Tibial nerve (tissue), 4 donors: Measurements from ENCODE around the gene TEX22. TPM values are rescaled to one million over a fixed set of nuclear protein-coding genes. Genes with fewer than 3 reads are reported as not detected.

ENCODE experiments used
- DNase-seq, 2 donors: peaks; one replicate each; pipeline ENCODE4 v3.0.0-alpha.2; 2019; ENCODE audit warnings: low spot score in 2 of 2
- H3K27ac ChIP-seq, 4 donors: fragments of 200-600 bp; sonication (generic) in 3 of 4; one replicate each; pipeline ENCODE4 v1.5.1; 2017 to 2019; ENCODE audit warnings: mild to moderate bottlenecking in 1 of 4
- H3K27me3 ChIP-seq, 2 donors: fragments of 200-600 bp; sonication (generic) in 1 of 2; one replicate each; pipeline versions ENCODE4 v1.5.1 to v1.6.0; 2017 to 2019
- H3K36me3 ChIP-seq, 3 donors: fragments of 200-600 bp; sonication (generic); one replicate each; pipeline ENCODE4 v1.5.1; 2018 to 2019
- H3K4me1 ChIP-seq, 4 donors: fragments of 200-600 bp; sonication (generic) in 3 of 4; one replicate each; pipeline ENCODE4 v1.5.1; 2017 to 2019
- H3K4me3 ChIP-seq, 4 donors: fragments of 200-600 bp; sonication (generic) in 3 of 4; one replicate each; pipeline ENCODE4 v1.5.1; 2017 to 2019; ENCODE audit warnings: mild to moderate bottlenecking in 1 of 4, moderate library complexity in 1 of 4
- H3K9me3 ChIP-seq, 4 donors: fragments of 200-600 bp; sonication (generic) in 3 of 4; one replicate each; pipeline ENCODE4 v1.5.1; 2017 to 2019
- EP300 ChIP-seq, 2 donors: sonication (generic); formaldehyde crosslinking; IDR thresholded peaks; one replicate each; pipeline ENCODE4 v1.6.1; 2017; ENCODE audit warnings: antibody characterized with exemption in 2 of 2, mild to moderate bottlenecking in 1 of 2
- POLR2A ChIP-seq, 2 donors: fragments of 450-650 bp; IDR thresholded peaks; one replicate each; pipeline ENCODE4 v1.6.1; 2017; ENCODE audit warnings: antibody characterized with exemption in 2 of 2, mild to moderate bottlenecking in 2 of 2, moderate library complexity in 2 of 2
- WGBS, 2 donors: methylation state at CpG; one replicate each; pipeline ENCODE4 v1.1.5; 2018; 5-methylcytosine and 5-hydroxymethylcytosine counted together
- total RNA-seq, 4 donors: library from RNA; depleted of rRNA; stranded (reverse); fragments of >200 nt; gene quantifications; one replicate each; pipeline ENCODE4 v1.1.0, GENCODE V29; 2016
- TF ChIP-seq, protein P1 (sequence below), 5 experiments: fragments of 200-600 bp in 3 of 5; fragments of 450-650 bp in 2 of 5; sonication (generic) in 3 of 5; IDR thresholded peaks; one replicate each; pipeline ENCODE4 v1.5.1; 2016 to 2019; ENCODE audit warnings: antibody characterized with exemption in 5 of 5, mild to moderate bottlenecking in 3 of 5, moderate library complexity in 2 of 5

TEX22 gene
- total RNA-seq, 4 donors from 2014 or later: 0.84 to 1.3 (median 1.0) TPM

DNA sequence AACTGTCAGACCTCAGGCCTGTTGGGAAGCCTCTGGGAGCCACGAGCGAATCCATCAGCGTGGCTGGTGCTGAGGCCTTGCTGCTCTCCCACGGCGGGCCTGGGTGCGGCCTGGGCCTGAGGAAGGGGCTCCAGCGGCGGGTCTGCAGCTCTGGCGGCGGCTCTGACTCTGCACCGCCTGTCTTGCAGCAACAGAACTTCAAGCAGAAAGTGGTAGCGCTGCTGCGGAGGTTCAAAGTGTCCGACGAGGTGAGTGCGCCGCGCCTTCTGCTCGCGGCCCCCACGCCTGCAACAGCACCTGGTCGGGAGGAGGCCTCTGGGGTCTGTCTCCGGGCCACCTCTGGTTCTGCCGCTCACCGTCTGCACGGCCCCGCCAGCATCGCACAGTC lies 28.7 kb upstream of the TEX22 start:
- 92 to 93% methylated on average over 25 to 27 of the region's 28 CpGs for WGBS, 2 donors
- no peak for TF ChIP-seq EP300 (IDR thresholded peaks at IDR 0.05)
- TF ChIP-seq, protein P1, sequence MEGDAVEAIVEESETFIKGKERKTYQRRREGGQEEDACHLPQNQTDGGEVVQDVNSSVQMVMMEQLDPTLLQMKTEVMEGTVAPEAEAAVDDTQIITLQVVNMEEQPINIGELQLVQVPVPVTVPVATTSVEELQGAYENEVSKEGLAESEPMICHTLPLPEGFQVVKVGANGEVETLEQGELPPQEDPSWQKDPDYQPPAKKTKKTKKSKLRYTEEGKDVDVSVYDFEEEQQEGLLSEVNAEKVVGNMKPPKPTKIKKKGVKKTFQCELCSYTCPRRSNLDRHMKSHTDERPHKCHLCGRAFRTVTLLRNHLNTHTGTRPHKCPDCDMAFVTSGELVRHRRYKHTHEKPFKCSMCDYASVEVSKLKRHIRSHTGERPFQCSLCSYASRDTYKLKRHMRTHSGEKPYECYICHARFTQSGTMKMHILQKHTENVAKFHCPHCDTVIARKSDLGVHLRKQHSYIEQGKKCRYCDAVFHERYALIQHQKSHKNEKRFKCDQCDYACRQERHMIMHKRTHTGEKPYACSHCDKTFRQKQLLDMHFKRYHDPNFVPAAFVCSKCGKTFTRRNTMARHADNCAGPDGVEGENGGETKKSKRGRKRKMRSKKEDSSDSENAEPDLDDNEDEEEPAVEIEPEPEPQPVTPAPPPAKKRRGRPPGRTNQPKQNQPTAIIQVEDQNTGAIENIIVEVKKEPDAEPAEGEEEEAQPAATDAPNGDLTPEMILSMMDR (IDR thresholded peaks at IDR 0.05): no peak
- TF ChIP-seq POLR2A (IDR thresholded peaks at IDR 0.05): no peak

DNA sequence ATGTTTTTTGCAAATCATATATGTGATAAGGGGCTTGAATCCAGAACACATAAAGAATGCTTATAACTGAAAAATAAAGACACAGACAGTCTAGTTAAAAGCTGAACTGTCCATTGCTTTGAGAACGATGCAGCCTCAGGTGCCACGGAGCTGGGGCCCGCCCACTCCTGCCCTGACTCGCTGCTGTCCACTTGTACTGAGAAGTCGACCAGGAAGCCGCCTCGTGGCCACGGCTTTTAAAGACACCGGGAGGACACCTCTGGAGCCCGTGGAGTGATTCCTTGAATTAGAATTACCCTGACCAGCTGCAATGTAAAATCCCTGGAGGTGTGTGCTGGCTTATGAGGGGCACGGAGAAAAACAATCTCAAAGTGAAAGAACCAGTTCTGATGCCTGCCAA lies 23.9 kb upstream of the TEX22 start:
- H3K27me3 ChIP-seq: no peaks in the 10 kb centered on the region
- no peaks in the 10 kb centered on the region for H3K9me3 ChIP-seq
- H3K4me1 ChIP-seq: no peaks in the 10 kb centered on the region
- WGBS, 2 donors: 83 to 85% methylated on average over 11 of the region's 11 CpGs
- no peak overlapping the region for H3K4me3 ChIP-seq
- TF ChIP-seq, protein P1 (IDR thresholded peaks at IDR 0.05): no peak
- TF ChIP-seq POLR2A (IDR thresholded peaks at IDR 0.05): no peak
- no peak for TF ChIP-seq EP300 (IDR thresholded peaks at IDR 0.05)
- H3K27ac ChIP-seq: no peak overlapping the region
- H3K36me3 ChIP-seq: peaks cover 0 to 47% (median 0%) of the 10 kb centered on the region in 3 donors
- no peak for DNase-seq

More for the DNA sequence above, 28.7 kb upstream of the TEX22 start:
- Histone ChIP-seq H3K9me3 (no peaks in the 10 kb centered on the region), H3K27me3 (no peaks in the 10 kb centered on the region), H3K27ac (no peak overlapping the region), H3K36me3 (peaks cover 0 to 57% (median 0%) of the 10 kb centered on the region in 3 donors), H3K4me3 (no peak overlapping the region), H3K4me1 (peaks cover 0 to 4% (median 0%) of the 10 kb centered on the region in 4 donors)
- DNase-seq: no peak

DNA sequence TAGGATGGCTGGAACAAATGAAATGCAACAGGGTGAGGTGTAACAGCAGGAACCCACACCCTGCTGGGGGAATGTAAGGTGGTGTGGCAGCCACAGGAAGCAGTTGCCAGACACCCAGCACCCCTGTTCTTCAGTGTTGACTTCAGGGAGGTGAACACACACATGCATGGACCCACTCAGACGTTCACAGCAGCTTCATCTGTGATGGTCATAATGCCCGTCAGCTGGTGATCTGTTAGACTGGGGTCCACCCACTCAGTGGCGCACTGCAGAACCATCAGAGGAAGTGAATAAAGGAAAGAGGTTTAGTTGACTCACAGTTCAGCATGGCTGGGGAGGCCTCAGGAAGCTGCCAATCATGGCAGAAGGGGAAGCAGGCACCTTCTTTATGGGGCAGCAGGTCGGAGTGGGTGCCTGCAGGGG lies 22.7 kb upstream of the TEX22 start:
- WGBS, 2 donors: 68 to 78% methylated on average over 4 of the region's 4 CpGs
- no peaks in the 10 kb centered on the region for H3K9me3 ChIP-seq
- H3K27me3 ChIP-seq: no peaks in the 10 kb centered on the region
- DNase-seq: no peak
- H3K4me1 ChIP-seq: no peaks in the 10 kb centered on the region
- H3K4me3 ChIP-seq: no peak overlapping the region
- H3K36me3 ChIP-seq: peaks cover 0 to 47% (median 0%) of the 10 kb centered on the region in 3 donors
- H3K27ac ChIP-seq: no peak overlapping the region
- TF ChIP-seq EP300 (IDR thresholded peaks at IDR 0.05) (no peak), POLR2A (IDR thresholded peaks at IDR 0.05) (no peak)
- TF ChIP-seq, protein P1 (IDR thresholded peaks at IDR 0.05): no peak

DNA sequence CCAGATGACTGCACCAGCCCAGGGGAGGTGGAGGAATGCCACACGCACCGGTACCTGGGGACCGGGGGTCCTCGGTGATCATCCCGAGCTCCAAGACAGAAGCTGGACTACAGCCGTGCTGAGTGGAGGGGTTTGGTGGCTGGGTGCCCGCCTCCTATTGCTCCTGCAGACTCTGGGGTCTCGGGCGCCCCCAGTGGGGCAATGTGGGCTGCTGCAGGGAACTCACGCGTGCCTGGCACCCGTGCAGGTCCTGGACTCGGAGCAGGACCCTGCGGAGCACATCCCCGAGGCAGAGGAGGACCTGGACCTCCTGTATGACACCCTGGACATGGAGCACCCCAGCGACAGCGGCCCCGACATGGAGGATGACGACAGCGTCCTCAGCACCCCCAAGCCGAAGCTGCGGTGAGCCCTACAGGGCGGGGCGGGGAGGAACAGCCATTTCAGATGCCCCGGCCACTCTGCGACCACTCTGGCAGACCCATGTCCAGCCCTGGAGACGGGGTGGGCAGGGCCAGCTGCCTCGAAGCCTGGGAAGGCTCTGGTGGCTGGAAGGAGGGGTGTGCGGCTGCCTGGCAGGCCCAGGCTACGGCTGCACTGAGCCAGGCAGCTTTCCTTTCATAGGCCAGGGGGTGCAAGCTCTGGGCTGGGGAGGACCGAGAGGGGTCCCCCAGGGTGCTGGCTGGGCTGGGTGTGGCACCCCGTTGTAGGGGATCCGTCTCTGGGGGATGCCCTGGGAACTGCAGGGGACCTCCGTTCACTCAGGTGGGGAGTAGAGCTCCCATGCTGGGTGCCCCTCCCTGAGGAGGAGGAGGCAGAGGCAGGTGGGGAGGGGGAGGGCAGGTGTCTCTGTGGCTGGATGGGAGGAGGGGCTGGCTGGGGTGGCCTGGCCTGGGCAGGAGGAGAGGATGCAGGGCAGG lies 21.6 kb upstream of the TEX22 start:
- Histone ChIP-seq H3K4me3 (no peak overlapping the region), H3K9me3 (no peaks in the 10 kb centered on the region), H3K4me1 (no peaks in the 10 kb centered on the region), H3K36me3 (peaks cover 0 to 49% (median 0%) of the 10 kb centered on the region in 3 donors), H3K27ac (no peak overlapping the region), H3K27me3 (no peaks in the 10 kb centered on the region)
- TF ChIP-seq POLR2A (IDR thresholded peaks at IDR 0.05) (no peak), EP300 (IDR thresholded peaks at IDR 0.05) (no peak)
- TF ChIP-seq, protein P1 (IDR thresholded peaks at IDR 0.05): no peak
- DNase-seq: no peak
- 84 to 90% methylated on average over 13 to 31 of the region's 34 CpGs for WGBS, 2 donors

DNA sequence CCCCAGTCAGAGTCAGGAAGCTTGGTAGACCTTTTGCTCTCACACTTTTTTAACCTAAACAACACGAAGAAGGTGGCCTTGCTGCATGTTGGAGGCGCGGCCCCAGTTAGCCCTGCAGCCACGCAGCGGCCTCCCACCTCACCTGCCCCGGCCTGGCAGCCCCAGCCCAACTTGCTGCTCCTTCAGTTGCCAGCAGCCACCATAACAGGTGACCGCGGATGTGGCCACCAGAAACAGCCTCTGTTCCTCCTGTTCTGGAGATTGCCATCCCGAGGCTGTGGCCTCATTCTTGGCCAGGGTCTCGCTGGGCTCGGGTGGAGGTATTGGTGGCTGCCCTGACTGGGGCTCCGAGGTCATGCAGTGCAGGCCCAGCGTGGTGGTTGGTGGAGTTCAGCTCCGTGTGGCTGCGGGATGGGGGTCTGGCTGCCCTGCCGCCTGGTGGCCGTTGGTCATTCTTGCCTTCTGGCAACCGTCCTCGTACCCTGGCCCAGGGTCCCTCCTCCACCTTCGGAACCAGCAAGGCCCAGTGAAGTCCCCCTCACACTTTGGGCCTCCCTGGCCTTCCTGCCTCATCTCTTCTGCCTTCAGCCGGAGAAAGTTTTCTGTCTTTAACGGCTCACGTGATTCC lies 20.7 kb upstream of the TEX22 start:
- no peaks in the 10 kb centered on the region for H3K9me3 ChIP-seq
- H3K27ac ChIP-seq: no peak overlapping the region
- no peaks in the 10 kb centered on the region for H3K4me1 ChIP-seq
- H3K27me3 ChIP-seq: no peaks in the 10 kb centered on the region
- no peak for DNase-seq
- WGBS, 2 donors: 78 to 91% methylated on average over 20 to 21 of the region's 23 CpGs
- TF ChIP-seq EP300 (IDR thresholded peaks at IDR 0.05) (no peak), POLR2A (IDR thresholded peaks at IDR 0.05) (no peak)
- TF ChIP-seq, protein P1 (IDR thresholded peaks at IDR 0.05): no peak
- peaks cover 0 to 53% (median 0%) of the 10 kb centered on the region in 3 donors for H3K36me3 ChIP-seq
- H3K4me3 ChIP-seq: no peak overlapping the region
